SJSA1 (cell line): ENCODE results near the gene GZF1. TPM values are rescaled to one million over a fixed set of nuclear protein-coding genes. Genes with fewer than 3 reads are reported as not detected.

Experiments used
- DNase-seq, 2 experiments: peaks; one replicate each; pipeline ENCODE4 v3.0.0-alpha.2; 2015 to 2020; ENCODE audit warnings: low spot score in 2 of 2, low read depth in 1 of 2
- H3K27ac ChIP-seq: fragments of 250-450 bp; sonication (Bioruptor Pico); 2 replicates; pipeline ENCODE4 v1.5.1; 2020; ENCODE audit warnings: mild to moderate bottlenecking, moderate library complexity
- H3K27me3 ChIP-seq: fragments of 250-450 bp; sonication (Bioruptor Pico); replicated peaks from 2 replicates; pipeline ENCODE4 v1.5.1; 2020; ENCODE audit warnings: mild to moderate bottlenecking, moderate library complexity
- H3K36me3 ChIP-seq: fragments of 250-450 bp; sonication (Bioruptor Pico); 2 replicates; pipeline ENCODE4 v1.5.1; 2020; ENCODE audit warnings: mild to moderate bottlenecking
- H3K4me1 ChIP-seq: fragments of 250-450 bp; sonication (Bioruptor Pico); replicated peaks from 2 replicates; pipeline ENCODE4 v1.6.1; 2021; ENCODE audit warnings: mild to moderate bottlenecking
- H3K4me3 ChIP-seq: fragments of 250-450 bp; sonication (Bioruptor Pico); 2 replicates; pipeline ENCODE4 v1.5.1; 2020; ENCODE audit warnings: mild to moderate bottlenecking
- H3K9me3 ChIP-seq: fragments of 250-450 bp; sonication (Bioruptor Pico); replicated peaks from 2 replicates; pipeline ENCODE4 v1.5.1; 2020; ENCODE audit warnings: mild to moderate bottlenecking
- total RNA-seq: library from RNA; depleted of rRNA; stranded (reverse); fragments of >200 nt; shearing (Covaris generic); gene quantifications from 2 replicates; pipeline ENCODE4 v1.2.3, GENCODE V29; 2014; rRNA removed

GZF1 gene
- total RNA-seq, result 19.4 and 22.0 TPM in 2 replicates

GRCh38 chr20:23361476-23362391, at the start of gene GZF1:
Gene GZF1, plus strand, starts transcription at chr20:23362182. Its CDS starts 2,202 bp downstream, at chr20:23364384.
- peak within 1 kb of the TSS; percentile 97 for H3K27ac ChIP-seq
- peak; percentile 98 to 99 for DNase-seq
- peak within 1 kb of the TSS; percentile 87 for H3K4me3 ChIP-seq
- H3K4me1 ChIP-seq, result peaks cover 37% of the 10 kb centered on the region
- no peaks in the 10 kb centered on the region for H3K27me3 ChIP-seq
- peaks cover 36% of the 10 kb centered on the region for H3K36me3 ChIP-seq
- H3K9me3 ChIP-seq, result no peaks in the 10 kb centered on the region

- DNase-seq, result no peak
- Histone ChIP-seq H3K4me1 (peaks cover 39% of the 10 kb centered on the region), H3K9me3 (no peaks in the 10 kb centered on the region)
Measured at GRCh38 chr20:23313271-23313670, 48.7 kb upstream of the GZF1 start.

GRCh38 chr20:23314699-23315098, 47.3 kb upstream of the GZF1 start:
- Histone ChIP-seq H3K27ac (no peak overlapping the region), H3K36me3 (no peaks in the 10 kb centered on the region), H3K4me3 (no peak overlapping the region), H3K27me3 (no peaks in the 10 kb centered on the region), H3K4me1 (peaks cover 53% of the 10 kb centered on the region), H3K9me3 (no peaks in the 10 kb centered on the region)
- no peak for DNase-seq

More at GRCh38 chr20:23313271-23313670, 48.7 kb upstream of the GZF1 start:
- Histone ChIP-seq H3K36me3 (no peaks in the 10 kb centered on the region), H3K27ac (no peak overlapping the region), H3K27me3 (no peaks in the 10 kb centered on the region), H3K4me3 (no peak overlapping the region)

GRCh38 chr20:23315099-23315498, 46.9 kb upstream of the GZF1 start:
- H3K27ac ChIP-seq, result no peak overlapping the region
- H3K36me3 ChIP-seq, result no peaks in the 10 kb centered on the region
- peaks cover 54% of the 10 kb centered on the region for H3K4me1 ChIP-seq
- no peak overlapping the region for H3K4me3 ChIP-seq
- H3K9me3 ChIP-seq, result no peaks in the 10 kb centered on the region
- no peak for DNase-seq
- H3K27me3 ChIP-seq, result no peaks in the 10 kb centered on the region

GRCh38 chr20:23316626-23317025, 45.4 kb upstream of the GZF1 start:
- H3K36me3 ChIP-seq, result no peaks in the 10 kb centered on the region
- DNase-seq, result no peak
- peak overlapping the region; percentile 95 for H3K27ac ChIP-seq
- H3K9me3 ChIP-seq, result no peaks in the 10 kb centered on the region
- H3K4me1 ChIP-seq, result peaks cover 60% of the 10 kb centered on the region
- no peaks in the 10 kb centered on the region for H3K27me3 ChIP-seq
- H3K4me3 ChIP-seq, result no peak overlapping the region

GRCh38 chr20:23317081-23317480, 44.9 kb upstream of the GZF1 start:
- no peaks in the 10 kb centered on the region for H3K36me3 ChIP-seq
- peak; percentile 96 to 97 for DNase-seq
- H3K9me3 ChIP-seq, result no peaks in the 10 kb centered on the region
- no peaks in the 10 kb centered on the region for H3K27me3 ChIP-seq
- H3K4me1 ChIP-seq, result peaks cover 60% of the 10 kb centered on the region
- H3K4me3 ChIP-seq, result no peak overlapping the region
- H3K27ac ChIP-seq, result peak overlapping the region; percentile 95

- peak overlapping the region; percentile 95 for H3K27ac ChIP-seq
- H3K36me3 ChIP-seq, result no peaks in the 10 kb centered on the region
- peak; percentile 65 to 87 for DNase-seq
- H3K4me1 ChIP-seq, result peaks cover 60% of the 10 kb centered on the region
- H3K27me3 ChIP-seq, result no peaks in the 10 kb centered on the region
- no peak overlapping the region for H3K4me3 ChIP-seq
- H3K9me3 ChIP-seq, result no peaks in the 10 kb centered on the region
Measured at GRCh38 chr20:23318347-23318746, 43.6 kb upstream of the GZF1 start.

- peaks cover 49% of the 10 kb centered on the region for H3K4me1 ChIP-seq
- H3K27me3 ChIP-seq, result no peaks in the 10 kb centered on the region
- no peak for DNase-seq
- no peaks in the 10 kb centered on the region for H3K36me3 ChIP-seq
- no peak overlapping the region for H3K27ac ChIP-seq
- H3K9me3 ChIP-seq, result no peaks in the 10 kb centered on the region
- H3K4me3 ChIP-seq, result no peak overlapping the region
Measured at GRCh38 chr20:23320317-23320716, 41.7 kb upstream of the GZF1 start.

GRCh38 chr20:23325107-23325506, 36.9 kb upstream of the GZF1 start:
- no peak for DNase-seq
- H3K4me3 ChIP-seq, result no peak overlapping the region

GRCh38 chr20:23326774-23327173, 35.2 kb upstream of the GZF1 start:
- no peaks in the 10 kb centered on the region for H3K27me3 ChIP-seq
- no peaks in the 10 kb centered on the region for H3K36me3 ChIP-seq
- H3K27ac ChIP-seq, result no peak overlapping the region
- no peak overlapping the region for H3K4me3 ChIP-seq
- no peaks in the 10 kb centered on the region; the same call in 1 of the 2 replicates for H3K9me3 ChIP-seq
- peaks cover 5% of the 10 kb centered on the region for H3K4me1 ChIP-seq
- DNase-seq, result no peak

More at GRCh38 chr20:23325107-23325506, 36.9 kb upstream of the GZF1 start:
- Histone ChIP-seq H3K36me3 (no peaks in the 10 kb centered on the region), H3K9me3 (no peaks in the 10 kb centered on the region; the same call in 1 of the 2 replicates), H3K4me1 (peaks cover 6% of the 10 kb centered on the region; the same call in 1 of the 2 replicates), H3K27ac (no peak overlapping the region), H3K27me3 (no peaks in the 10 kb centered on the region)

- peaks cover 10% of the 10 kb centered on the region for H3K4me1 ChIP-seq
- no peaks in the 10 kb centered on the region for H3K36me3 ChIP-seq
- H3K9me3 ChIP-seq, result no peaks in the 10 kb centered on the region; the same call in 1 of the 2 replicates
- no peaks in the 10 kb centered on the region for H3K27me3 ChIP-seq
- DNase-seq, result no peak
- no peak overlapping the region for H3K27ac ChIP-seq
- H3K4me3 ChIP-seq, result no peak overlapping the region
Measured at GRCh38 chr20:23327617-23328333, 34.2 kb upstream of the GZF1 start.

- Histone ChIP-seq H3K27ac (no peak overlapping the region), H3K9me3 (no peaks in the 10 kb centered on the region; the same call in 1 of the 2 replicates), H3K4me3 (no peak overlapping the region), H3K27me3 (no peaks in the 10 kb centered on the region), H3K4me1 (peaks cover 22% of the 10 kb centered on the region), H3K36me3 (no peaks in the 10 kb centered on the region)
- DNase-seq, result no peak
Measured at GRCh38 chr20:23331450-23332350, 30.3 kb upstream of the GZF1 start.

GRCh38 chr20:23332467-23332866, 29.5 kb upstream of the GZF1 start:
- no peaks in the 10 kb centered on the region for H3K36me3 ChIP-seq
- no peak for DNase-seq
- H3K4me3 ChIP-seq, result no peak overlapping the region
- H3K4me1 ChIP-seq, result peaks cover 29% of the 10 kb centered on the region
- no peak overlapping the region for H3K27ac ChIP-seq
- H3K27me3 ChIP-seq, result no peaks in the 10 kb centered on the region
- H3K9me3 ChIP-seq, result no peaks in the 10 kb centered on the region; the same call in 1 of the 2 replicates
